DMS79 (cell line): ENCODE data around the gene PTPN3.
A peak's percentile ranks its signal among the peaks of the same experiment; 100 is the strongest.
"Not testable (repeated sequence)": the region's sequence is repeated elsewhere in the genome, so short reads cannot be mapped to it uniquely, and the experiment has no call there.

Source experiments
- DNase-seq: peaks from one replicate; lab custom pipeline; 2025; lab: John Stamatoyannopoulos, UW

PTPN3 gene

GRCh38 chr9:109401169-109401989 is 96.7 kb downstream of the PTPN3 start:
- no peak for DNase-seq

- DNase-seq = no peak
Measured at GRCh38 chr9:109399258-109399767, 98.8 kb downstream of the PTPN3 start.

GRCh38 chr9:109391176-109391575 is 106.9 kb downstream of the PTPN3 start:
- DNase-seq = no peak

DNA sequence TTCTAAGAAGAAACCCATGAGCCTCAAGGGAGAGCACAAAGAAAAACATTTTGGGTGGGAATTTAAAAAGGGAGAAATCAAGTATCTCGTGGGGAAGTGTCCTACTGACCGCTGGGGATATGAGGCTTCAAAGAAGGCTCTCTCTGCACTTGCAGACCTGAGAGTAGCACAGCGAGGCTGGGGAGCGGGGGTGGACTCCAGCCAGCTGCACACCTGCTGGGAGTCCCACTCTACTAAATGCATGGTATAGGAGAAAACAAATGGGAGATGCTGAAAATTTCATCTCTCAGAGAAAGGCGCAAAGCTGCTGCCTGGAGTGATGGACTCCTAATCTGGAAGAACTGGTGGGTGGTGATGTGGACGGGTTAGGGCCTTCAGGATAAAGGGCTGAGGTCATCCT is 110.3 kb downstream of the PTPN3 start:
- no peak for DNase-seq

DNA sequence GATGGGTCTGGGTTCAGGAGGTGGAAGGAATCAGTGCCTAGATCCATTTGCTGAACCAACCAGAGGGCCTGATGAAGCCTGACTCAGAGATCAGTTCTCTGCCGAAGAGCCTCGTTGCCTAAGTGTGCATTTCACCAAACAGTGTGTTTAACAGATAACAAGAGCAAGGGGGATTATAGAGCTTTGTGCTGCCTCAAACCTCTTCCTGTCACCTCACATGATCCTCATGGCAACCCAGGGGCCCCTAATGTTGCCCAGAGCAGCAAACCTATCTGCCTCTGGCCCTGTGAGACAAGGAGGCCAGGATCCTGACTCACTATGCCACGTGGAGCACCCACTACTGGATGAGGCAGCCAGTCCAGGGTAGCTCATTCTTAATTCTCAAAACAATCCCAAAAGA is 110.9 kb downstream of the PTPN3 start:
- no peak for DNase-seq

- no peak for DNase-seq
Measured at GRCh38 chr9:109385499-109385898, 112.6 kb downstream of the PTPN3 start.

DNA sequence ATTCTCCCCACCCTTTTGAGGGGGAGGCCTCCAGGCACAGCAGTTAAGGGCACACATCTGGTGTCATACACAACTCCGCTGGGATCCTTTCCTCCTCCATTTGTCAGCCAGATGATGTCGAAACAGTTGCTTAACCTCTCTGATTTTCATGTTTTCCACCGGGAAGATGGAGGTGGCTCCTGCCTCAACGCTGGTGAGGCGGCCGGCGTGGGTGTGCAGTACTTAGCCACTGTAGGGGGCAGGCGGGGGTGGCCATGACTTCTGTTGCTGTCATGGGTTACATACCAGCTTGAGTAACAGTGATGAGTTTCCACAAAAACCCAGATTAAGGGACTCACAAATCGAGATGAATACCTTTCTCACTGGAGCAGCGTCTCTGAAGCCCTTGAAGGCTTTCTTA is 114.2 kb downstream of the PTPN3 start:
- no peak for DNase-seq

DNA sequence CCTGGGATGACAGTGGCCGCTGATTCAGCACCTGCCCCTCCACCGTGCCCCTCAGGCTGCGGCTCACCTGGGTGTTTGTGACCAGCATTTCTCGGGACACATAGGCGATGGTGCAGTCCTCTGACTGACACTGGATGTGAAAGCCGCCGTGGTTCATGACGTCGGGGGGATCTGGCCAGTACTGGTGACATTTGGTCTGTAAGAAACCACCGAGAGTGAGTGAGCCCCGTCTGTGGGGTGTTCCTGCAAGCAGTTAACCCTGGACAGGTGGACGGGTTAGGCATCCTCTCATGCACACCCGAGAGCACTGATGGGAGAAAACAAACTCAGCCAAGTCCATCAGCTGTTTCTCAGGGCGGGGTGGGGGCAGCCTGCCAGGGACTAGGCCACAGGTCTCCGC is 114.8 kb downstream of the PTPN3 start:
- no peak for DNase-seq

- no peak for DNase-seq
Measured at GRCh38 chr9:109382585-109382984, 115.5 kb downstream of the PTPN3 start.

DNA sequence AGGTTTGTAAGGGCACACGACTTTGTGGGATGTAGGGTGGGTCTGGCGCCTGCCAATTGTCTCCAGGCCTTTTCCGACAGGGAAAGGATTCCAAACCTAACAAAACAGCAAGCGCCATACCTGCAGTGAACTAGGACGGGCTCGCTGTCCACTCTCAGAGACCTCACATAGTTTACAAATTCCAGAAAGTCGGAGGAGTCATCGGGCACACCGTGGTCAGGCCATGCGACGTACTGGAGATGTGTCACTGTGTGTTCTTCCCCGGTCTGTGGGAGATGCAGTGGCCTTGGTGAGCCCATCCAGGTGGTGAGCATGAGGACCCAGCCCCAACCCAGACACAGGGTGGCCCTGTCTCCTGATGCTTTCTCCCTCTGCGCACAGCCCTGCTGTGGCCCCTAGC is 115.9 kb downstream of the PTPN3 start:
- DNase-seq = no peak

DNA sequence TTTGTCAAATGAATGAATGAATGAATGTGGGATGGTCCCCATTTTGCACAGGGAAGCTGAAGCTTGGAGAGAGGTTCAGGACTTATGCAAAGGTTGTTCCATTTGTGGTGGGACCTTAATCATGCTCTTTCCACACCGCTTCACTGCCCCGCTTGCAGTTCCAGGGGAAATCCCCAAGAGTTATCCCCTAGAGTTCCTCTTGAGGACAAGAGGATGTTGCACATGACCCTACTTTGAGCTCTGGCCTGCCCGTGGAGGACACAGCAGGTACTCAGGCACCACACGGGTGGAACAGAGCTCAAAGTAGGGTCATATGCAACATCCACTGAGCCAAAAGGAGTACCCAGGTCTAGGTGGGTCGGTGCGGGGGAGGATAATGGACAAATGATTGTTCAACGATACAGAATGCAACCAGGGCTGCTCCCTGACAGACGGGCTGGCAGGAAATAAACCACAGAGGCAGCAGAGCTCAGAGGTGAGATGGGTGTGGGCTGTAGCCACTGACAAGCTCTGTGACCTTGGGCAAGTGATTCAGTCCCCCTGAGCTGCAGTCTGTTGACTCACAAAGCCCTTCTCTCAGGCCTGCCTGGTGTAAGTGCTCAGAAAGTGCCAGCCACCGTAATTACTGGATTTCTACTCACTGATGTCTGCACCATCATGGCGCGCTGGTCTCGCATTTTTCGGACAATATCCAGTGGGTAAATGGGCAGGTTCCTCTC is 116.9 kb downstream of the PTPN3 start:
- no peak for DNase-seq

- DNase-seq = no peak
Measured at GRCh38 chr9:109379513-109379912, 118.6 kb downstream of the PTPN3 start.

DNA sequence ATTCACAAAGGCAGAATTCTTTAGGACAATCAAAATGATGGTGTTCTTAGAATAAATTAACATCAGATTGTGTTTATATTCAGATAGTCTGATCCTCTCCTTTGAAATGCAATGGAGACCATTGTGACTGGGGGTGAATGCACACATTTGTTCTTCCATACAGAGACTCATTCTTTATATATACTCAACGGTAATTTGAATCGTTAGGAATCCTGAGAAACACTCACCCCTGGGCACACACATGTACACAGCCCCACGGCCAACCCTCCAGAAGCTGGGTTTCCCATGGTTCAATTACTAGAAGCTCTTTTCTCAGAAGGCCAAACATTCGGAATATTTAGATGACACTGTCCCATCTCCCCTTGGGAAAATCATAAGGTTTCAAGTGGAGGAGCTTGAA is 119.8 kb downstream of the PTPN3 start:
- DNase-seq = no peak

DNA sequence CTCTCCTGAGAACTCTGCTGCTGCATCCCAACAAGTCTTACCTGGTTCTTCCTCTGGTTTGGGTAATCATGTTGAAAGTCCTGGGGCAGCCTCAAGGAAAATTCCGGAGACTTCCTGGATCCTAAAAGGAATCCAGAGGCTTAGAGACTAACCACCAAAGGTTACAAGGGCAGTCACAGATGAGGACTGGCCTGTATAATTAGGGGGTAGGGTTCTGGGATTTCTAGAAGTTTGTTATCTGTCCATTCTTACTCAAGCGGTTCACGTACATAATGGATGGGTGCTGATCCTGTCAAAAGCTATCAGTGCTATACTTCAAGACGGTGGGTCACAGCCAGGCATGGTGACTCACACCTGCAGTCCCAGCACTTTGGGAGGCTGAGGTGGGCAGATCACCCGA is 125.9 kb downstream of the PTPN3 start:
- DNase-seq = no peak

DNA sequence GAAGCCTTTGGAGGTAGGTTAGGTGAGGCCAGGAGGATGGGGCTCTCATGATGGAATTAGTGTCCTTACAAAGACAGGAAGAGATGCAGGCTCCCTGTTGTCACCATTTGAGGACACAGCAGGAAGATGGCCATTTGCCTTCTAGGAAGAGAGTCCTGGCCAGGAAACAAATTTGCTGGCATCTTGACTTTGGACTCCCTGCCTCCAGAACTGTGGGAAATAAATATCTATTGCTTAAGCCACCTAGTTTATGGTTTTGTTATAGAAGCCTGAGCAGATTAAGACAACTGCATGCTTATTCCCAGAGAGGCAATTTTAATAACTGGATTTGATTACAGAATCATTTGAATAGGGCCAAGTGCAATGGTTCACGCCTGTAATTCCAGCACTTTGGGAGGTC is 126.7 kb downstream of the PTPN3 start:
- DNase-seq = no peak

DNA sequence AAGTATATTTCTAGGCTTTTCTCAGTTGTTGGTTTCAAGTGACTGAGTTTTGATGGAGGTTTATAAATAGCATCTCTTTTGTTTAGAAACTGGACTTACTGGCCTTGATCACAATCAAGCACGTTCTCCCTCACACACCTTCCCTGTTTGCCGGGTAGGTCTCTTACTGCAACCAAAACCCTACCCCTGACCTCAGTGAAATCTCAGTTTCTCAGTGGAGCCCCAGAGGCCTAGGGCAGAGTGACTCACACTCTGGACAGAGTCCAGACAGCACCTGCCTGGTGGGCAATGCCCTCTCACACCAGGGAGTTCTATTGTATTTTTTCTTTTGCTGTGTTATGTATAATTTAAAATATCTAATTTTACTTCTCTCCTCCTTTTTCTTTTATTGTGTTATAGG is 128.8 kb downstream of the PTPN3 start:
- DNase-seq = no peak

GRCh38 chr9:109360771-109361170 is 137.3 kb downstream of the PTPN3 start:
- no peak for DNase-seq

DNA sequence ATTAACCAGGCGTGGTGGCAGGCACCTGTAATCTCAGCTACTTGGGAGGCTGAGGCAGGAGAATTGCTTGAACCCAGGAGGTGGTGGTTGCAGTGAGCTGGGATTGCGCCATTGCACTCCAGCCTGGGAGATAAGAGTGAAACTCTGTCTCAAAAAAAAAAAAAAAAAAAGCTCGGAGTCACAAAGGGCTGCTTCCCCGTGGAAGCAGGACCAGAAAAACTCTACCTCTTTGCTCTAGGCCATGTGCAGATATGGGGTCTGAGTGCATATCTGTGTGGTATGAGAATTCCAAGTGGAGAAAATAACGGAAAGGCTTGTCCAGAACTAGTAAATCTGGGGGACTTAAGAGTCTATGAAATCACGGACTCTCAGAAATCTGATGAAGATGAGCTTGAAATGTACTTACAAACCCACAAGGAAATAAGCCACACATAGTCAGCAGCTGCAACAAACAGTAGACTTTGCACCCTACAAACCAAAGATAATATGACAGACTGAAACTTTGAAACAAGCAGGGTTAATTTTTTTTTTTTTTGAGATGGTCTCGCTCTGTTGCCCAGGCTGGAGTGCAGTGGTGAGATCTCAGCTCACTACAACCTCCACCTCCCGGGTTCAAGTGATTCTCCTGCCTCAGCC is 139.0 kb downstream of the PTPN3 start:
- not testable (repeated sequence) for DNase-seq

DNA sequence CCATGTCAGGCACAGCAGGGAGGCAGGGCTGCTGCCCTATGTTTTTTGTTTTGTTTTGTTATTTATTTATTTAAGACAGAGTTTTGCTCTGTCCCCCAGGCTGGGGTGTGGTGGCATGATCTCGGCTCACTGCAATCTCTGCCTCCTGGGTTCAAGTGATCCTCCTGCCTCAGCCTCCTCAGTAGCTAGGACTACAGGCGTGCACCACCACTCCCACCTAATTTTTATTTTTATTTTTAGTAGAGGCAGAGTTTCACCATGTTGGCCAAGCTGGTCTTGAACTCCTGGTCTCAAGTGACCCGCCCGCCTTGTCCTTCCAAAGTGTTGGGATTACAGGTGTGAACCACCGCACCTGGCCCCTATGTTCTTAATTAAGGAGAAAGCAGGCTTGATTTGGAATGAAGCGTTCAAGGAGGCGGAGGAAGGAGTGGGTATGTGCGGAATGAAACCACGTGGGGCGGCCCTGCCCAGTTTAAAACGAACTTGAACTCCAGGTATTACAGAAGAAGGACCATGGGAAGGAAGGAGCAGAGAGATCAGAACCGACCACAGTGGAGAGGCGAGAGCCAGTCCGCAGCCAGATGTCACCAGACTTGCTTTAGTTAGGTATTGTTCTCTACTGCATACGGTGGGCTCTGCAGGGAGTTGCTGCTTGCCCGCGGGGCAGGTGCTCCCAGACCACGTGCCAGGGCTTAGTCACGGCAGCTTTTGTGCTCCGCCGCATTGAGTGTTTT is 142.4 kb downstream of the PTPN3 start:
- peak; percentile 76 for DNase-seq

DNA sequence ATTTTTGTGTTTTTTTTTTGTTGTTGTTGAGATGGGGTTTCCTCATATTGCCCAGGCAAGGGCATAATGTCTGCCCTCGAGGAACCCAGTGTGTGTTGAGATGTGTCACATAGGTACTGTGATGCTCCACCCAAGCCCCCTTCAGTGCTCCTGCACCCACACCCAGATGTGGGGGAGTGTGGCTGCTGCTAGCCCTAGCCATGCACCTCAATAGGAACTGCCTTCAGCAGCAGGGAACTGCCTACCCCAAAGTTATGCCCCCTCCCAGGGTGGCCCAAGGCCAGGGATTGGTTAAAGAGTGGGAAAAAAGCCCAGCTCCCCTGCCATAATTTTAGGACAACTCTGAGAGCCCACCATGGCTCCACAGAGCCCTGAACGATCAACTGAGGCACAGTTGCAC is 143.9 kb downstream of the PTPN3 start:
- no peak for DNase-seq

GRCh38 chr9:109351032-109351431 is 147.1 kb downstream of the PTPN3 start:
- no peak for DNase-seq

DNA sequence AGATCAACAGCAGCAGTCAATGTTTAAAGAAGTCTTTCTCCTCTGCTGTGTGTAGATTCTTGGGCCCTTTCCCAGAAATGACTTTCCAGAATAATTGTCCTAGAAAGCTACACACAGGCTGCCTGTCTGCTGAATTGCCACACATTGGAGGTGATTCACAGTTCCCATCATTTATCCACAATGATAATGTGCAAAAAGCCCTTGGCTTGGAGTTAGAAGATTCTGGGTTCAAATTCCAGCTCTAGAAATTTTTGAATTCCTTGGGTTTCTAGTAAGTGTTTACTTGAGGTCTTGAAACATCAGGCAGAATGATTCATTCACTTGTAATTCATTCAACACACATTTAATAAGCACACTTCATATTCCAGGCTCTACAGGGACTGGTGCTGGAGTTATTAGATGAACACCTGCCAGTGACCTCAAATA is 148.7 kb downstream of the PTPN3 start:
- peak; percentile 33 for DNase-seq
